NT2/D1 (cell line): ENCODE data around the gene TBX1.

Source experiments
- DNase-seq: peaks from one replicate; pipeline ENCODE4 v3.0.0-alpha.2; 2011; ENCODE audit warnings: low read depth, low spot score
- H3K27me3 ChIP-seq: 2 replicates; pipeline ENCODE4 v1.6.0; 2011; ENCODE audit warnings: mild to moderate bottlenecking; ENCODE audit not compliant: insufficient read length, insufficient read depth
- H3K36me3 ChIP-seq: 2 replicates; pipeline ENCODE4 v1.6.1; 2011; ENCODE audit warnings: mild to moderate bottlenecking, low read length, mixed read lengths; ENCODE audit not compliant: insufficient read depth, insufficient read length
- H3K4me1 ChIP-seq: 2 replicates; pipeline ENCODE4 v1.5.1; 2011; ENCODE audit not compliant: insufficient read depth, insufficient read length
- H3K4me3 ChIP-seq: 2 replicates; pipeline ENCODE4 v1.5.1; 2011; ENCODE audit warnings: low read depth; ENCODE audit not compliant: insufficient read length
- H3K9ac ChIP-seq: 2 replicates; pipeline ENCODE4 v1.6.0; 2011; ENCODE audit warnings: low read depth; ENCODE audit not compliant: insufficient read length
- H3K9me3 ChIP-seq: 2 replicates; pipeline ENCODE4 v1.5.1; 2011; ENCODE audit warnings: mild to moderate bottlenecking, low read length; ENCODE audit not compliant: insufficient read depth
- SUZ12 ChIP-seq: IDR thresholded peaks from 2 replicates; pipeline ENCODE4 v1.6.1; 2011; ENCODE audit not compliant: insufficient read length, insufficient read depth; ENCODE audit errors: extremely low read depth
- YY1 ChIP-seq: IDR thresholded peaks from 2 replicates; pipeline ENCODE4 v1.6.1; 2011; ENCODE audit not compliant: insufficient read length, insufficient read depth
- ZNF274 ChIP-seq: IDR thresholded peaks from 2 replicates; pipeline ENCODE4 v1.6.1; 2011; ENCODE audit warnings: mild to moderate bottlenecking, low read depth, low read length

TBX1 gene

DNA sequence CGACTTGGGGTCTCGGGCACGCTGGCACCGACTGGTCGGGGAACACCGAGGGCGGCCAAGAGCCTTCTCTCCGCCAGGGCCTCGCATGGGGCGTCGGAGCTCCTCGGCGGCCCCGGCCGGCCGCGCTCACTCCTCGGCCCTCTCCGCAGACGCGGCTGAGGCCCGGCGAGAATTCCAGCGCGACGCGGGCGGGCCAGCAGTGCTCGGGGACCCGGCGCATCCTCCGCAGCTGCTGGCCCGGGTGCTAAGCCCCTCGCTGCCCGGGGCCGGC is 5.6 kb downstream of the TBX1 start:
- Histone ChIP-seq H3K4me3 (peak overlapping the region; percentile 24), H3K4me1 (peaks cover 11% of the 10 kb centered on the region), H3K36me3 (no peaks in the 10 kb centered on the region), H3K9ac (no peak overlapping the region), H3K27me3 (peaks cover 79% of the 10 kb centered on the region), H3K9me3 (no peaks in the 10 kb centered on the region)
- DNase-seq, result no peak
- no peak for TF ChIP-seq YY1
- TF ChIP-seq SUZ12, result no peak
- TF ChIP-seq ZNF274, result no peak

- no peak for DNase-seq
- Histone ChIP-seq H3K9ac (peak overlapping the region; percentile 32), H3K36me3 (no peaks in the 10 kb centered on the region), H3K27me3 (peaks cover 73% of the 10 kb centered on the region), H3K4me3 (peak overlapping the region; percentile 24), H3K9me3 (no peaks in the 10 kb centered on the region), H3K4me1 (peaks cover 11% of the 10 kb centered on the region)
- TF ChIP-seq YY1 (no peak), SUZ12 (no peak), ZNF274 (no peak)
Observed at GRCh38 chr22:19766511-19767426, 6.2 kb downstream of the TBX1 start.

- no peaks in the 10 kb centered on the region for H3K36me3 ChIP-seq
- H3K4me1 ChIP-seq, result peaks cover 8% of the 10 kb centered on the region
- no peak overlapping the region for H3K4me3 ChIP-seq
- no peaks in the 10 kb centered on the region for H3K9me3 ChIP-seq
- no peak for TF ChIP-seq YY1
- TF ChIP-seq SUZ12, result no peak
- H3K27me3 ChIP-seq, result peaks cover 64% of the 10 kb centered on the region
- no peak for DNase-seq
- no peak overlapping the region for H3K9ac ChIP-seq
Observed at GRCh38 chr22:19767427-19768341, 7.1 kb downstream of the TBX1 start.

GRCh38 chr22:19769393-19769715 is 8.8 kb downstream of the TBX1 start:
- Histone ChIP-seq H3K9ac (no peak overlapping the region), H3K36me3 (no peaks in the 10 kb centered on the region), H3K27me3 (peaks cover 47% of the 10 kb centered on the region), H3K4me1 (peaks cover 8% of the 10 kb centered on the region), H3K9me3 (no peaks in the 10 kb centered on the region), H3K4me3 (no peak overlapping the region)
- no peak for TF ChIP-seq SUZ12
- TF ChIP-seq YY1, result no peak
- no peak for TF ChIP-seq ZNF274
- DNase-seq, result no peak

GRCh38 chr22:19770349-19771220 is 10.0 kb downstream of the TBX1 start:
- H3K4me3 ChIP-seq, result no peak overlapping the region
- TF ChIP-seq ZNF274 (no peak), YY1 (no peak), SUZ12 (no peak)
- no peaks in the 10 kb centered on the region for H3K36me3 ChIP-seq
- no peaks in the 10 kb centered on the region for H3K9me3 ChIP-seq
- H3K4me1 ChIP-seq, result peaks cover 8% of the 10 kb centered on the region
- no peak for DNase-seq
- no peak overlapping the region for H3K9ac ChIP-seq
- peaks cover 35% of the 10 kb centered on the region for H3K27me3 ChIP-seq

DNA sequence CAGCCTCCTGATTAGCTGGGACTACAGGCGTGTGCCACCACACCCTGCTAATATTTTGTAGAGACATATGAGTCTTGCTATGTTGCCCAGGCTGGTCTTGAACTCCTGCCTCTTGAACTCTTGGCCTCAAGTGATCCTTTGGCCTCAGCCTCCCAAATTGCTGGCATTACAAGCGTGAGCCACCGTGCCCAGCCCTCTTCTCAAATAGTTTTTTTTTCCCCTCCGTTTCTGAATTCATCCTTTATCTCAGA is 11.8 kb downstream of the TBX1 start:
- TF ChIP-seq ZNF274 (no peak), SUZ12 (no peak), YY1 (no peak)
- Histone ChIP-seq H3K4me1 (peaks cover 8% of the 10 kb centered on the region), H3K36me3 (no peaks in the 10 kb centered on the region), H3K9ac (no peak overlapping the region), H3K27me3 (peaks cover 18% of the 10 kb centered on the region), H3K4me3 (no peak overlapping the region), H3K9me3 (no peaks in the 10 kb centered on the region)
- DNase-seq, result no peak
